Esophagus muscularis mucosa (tissue), 4 donors: ENCODE data around the gene CDH1. TPM values are rescaled to one million over a fixed set of nuclear protein-coding genes. Genes with fewer than 3 reads are reported as not detected.

Experiments used
- DNase-seq: peaks from one replicate; pipeline ENCODE4 v3.0.0-alpha.2; 2017; ENCODE audit errors: extremely low spot score
- H3K27ac ChIP-seq, 4 donors: fragments of 200-600 bp; sonication (generic); replicated peaks in 1 of 4; 1 replicate in 3 of 4; 2 replicates in 1 of 4; pipeline ENCODE4 v1.5.1; 2016 to 2019; ENCODE audit warnings: mild to moderate bottlenecking in 1 of 4
- H3K27me3 ChIP-seq, 4 donors: fragments of 200-600 bp; sonication (generic); one replicate each; pipeline versions ENCODE4 v1.5.1 to v1.6.0; 2016 to 2019
- H3K36me3 ChIP-seq, 4 donors: fragments of 200-600 bp; sonication (generic); one replicate each; pipeline ENCODE4 v1.5.1; 2016 to 2019
- H3K4me1 ChIP-seq, 4 donors: fragments of 200-600 bp; sonication (generic); one replicate each; pipeline ENCODE4 v1.5.1; 2016 to 2019
- H3K4me3 ChIP-seq, 4 donors: fragments of 200-600 bp; sonication (generic); 1 replicate in 2 of 4; 2 replicates in 2 of 4; pipeline ENCODE4 v1.5.1; 2016 to 2019; ENCODE audit warnings: mild to moderate bottlenecking in 4 of 4, moderate library complexity in 1 of 4
- H3K9me3 ChIP-seq, 4 donors: fragments of 200-600 bp; sonication (generic); 1 replicate in 3 of 4; 2 replicates in 1 of 4; pipeline ENCODE4 v1.5.1; 2016 to 2019
- CTCF ChIP-seq, 3 experiments: fragments of 200-600 bp in 2 of 3; fragments of 450-650 bp in 1 of 3; sonication (generic) in 2 of 3; IDR thresholded peaks; one replicate each; pipeline ENCODE4 v1.5.1; 2017 to 2019; ENCODE audit warnings: antibody characterized with exemption in 3 of 3, mild to moderate bottlenecking in 2 of 3, moderate library complexity in 1 of 3
- EP300 ChIP-seq: sonication (generic); formaldehyde crosslinking; IDR thresholded peaks from one replicate; pipeline ENCODE4 v1.6.1; 2017; ENCODE audit warnings: antibody characterized with exemption
- POLR2A ChIP-seq: fragments of 450-650 bp; IDR thresholded peaks from one replicate; pipeline ENCODE4 v1.6.1; 2017; ENCODE audit warnings: antibody characterized with exemption, moderate library complexity, mild to moderate bottlenecking, low read depth
- POLR2AphosphoS5 ChIP-seq, 2 donors: sonication (generic); formaldehyde crosslinking; IDR thresholded peaks; one replicate each; pipeline ENCODE4 v1.6.1; 2017; ENCODE audit warnings: antibody characterized with exemption in 2 of 2
- WGBS: methylation state at CpG from one replicate; pipeline ENCODE4 v1.1.5; 2018; 5-methylcytosine and 5-hydroxymethylcytosine counted together
- intact Hi-C: fragments of 100-400 bp; cut with DNase I; formaldehyde crosslinking; loops from one replicate; pipeline ENCODE4 v1.15.1; 2023
- total RNA-seq, 4 donors: library from RNA; depleted of rRNA; stranded (reverse); fragments of >200 nt; gene quantifications; one replicate each; pipeline versions ENCODE4 v1.1.0 to v1.2.1, GENCODE V29; 2016

The CDH1 gene
- total RNA-seq: under 1 TPM; 0.17 to 0.83 (median 0.51) TPM

DNA sequence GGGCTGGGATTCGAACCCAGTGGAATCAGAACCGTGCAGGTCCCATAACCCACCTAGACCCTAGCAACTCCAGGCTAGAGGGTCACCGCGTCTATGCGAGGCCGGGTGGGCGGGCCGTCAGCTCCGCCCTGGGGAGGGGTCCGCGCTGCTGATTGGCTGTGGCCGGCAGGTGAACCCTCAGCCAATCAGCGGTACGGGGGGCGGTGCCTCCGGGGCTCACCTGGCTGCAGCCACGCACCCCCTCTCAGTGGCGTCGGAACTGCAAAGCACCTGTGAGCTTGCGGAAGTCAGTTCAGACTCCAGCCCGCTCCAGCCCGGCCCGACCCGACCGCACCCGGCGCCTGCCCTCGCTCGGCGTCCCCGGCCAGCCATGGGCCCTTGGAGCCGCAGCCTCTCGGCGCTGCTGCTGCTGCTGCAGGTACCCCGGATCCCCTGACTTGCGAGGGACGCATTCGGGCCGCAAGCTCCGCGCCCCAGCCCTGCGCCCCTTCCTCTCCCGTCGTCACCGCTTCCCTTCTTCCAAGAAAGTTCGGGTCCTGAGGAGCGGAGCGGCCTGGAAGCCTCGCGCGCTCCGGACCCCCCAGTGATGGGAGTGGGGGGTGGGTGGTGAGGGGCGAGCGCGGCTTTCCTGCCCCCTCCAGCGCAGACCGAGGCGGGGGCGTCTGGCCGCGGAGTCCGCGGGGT is at the start of gene CDH1:
Gene CDH1, plus strand, starts transcription at position 247 of the 684 bp plus-strand sequence. Its CDS starts 124 bp downstream, at position 371.
- DNase-seq: no peak
- 2% methylated on average over 28 of the region's 63 CpGs for WGBS
- intact Hi-C loops: no loop called here
- TF ChIP-seq CTCF (IDR thresholded peaks at IDR 0.05) (no peak), POLR2AphosphoS5 (IDR thresholded peaks at IDR 0.05) (no peak), EP300 (no peak), POLR2A (no peak)
- Histone ChIP-seq H3K4me1 (peaks cover 8 to 17% (median 15%) of the 10 kb centered on the region in 4 donors), H3K4me3 (peak within 1 kb of the TSS; percentile 24 to 47 (median 34)), H3K9me3 (no peaks in the 10 kb centered on the region), H3K36me3 (no peaks in the 10 kb centered on the region), H3K27me3 (peaks cover 0 to 60% (median 25%) of the 10 kb centered on the region in 4 donors), H3K27ac (no peak within 1 kb of the TSS)

DNA sequence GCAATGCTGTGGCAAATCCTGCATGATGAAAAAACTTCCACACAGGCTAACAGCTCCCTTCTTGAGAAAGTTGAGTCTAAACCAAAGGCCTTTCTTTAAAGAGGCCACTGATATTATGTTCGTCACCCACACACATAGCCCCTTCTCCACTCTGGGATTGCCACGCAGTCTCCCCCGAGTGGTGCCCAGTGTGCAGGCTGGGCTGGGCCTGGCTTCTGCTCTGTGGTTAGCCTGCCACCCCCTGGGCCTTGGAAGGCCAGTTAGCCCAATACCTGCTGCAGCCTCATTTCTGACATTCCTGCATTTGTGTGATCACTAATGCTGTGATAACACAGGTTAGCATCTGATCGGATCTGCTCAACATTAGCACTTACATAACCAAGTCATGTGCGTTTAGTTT is 47.2 kb upstream of the CDH1 start:
- DNase-seq: no peak
- Histone ChIP-seq H3K9me3 (no peaks in the 10 kb centered on the region), H3K4me3 (no peak overlapping the region), H3K27ac (no peak overlapping the region), H3K4me1 (no peaks in the 10 kb centered on the region), H3K27me3 (peaks cover 0 to 3% (median 0%) of the 10 kb centered on the region in 4 donors), H3K36me3 (no peaks in the 10 kb centered on the region)
- intact Hi-C loops: no loop called here
- TF ChIP-seq CTCF (IDR thresholded peaks at IDR 0.05) (no peak), EP300 (no peak), POLR2AphosphoS5 (IDR thresholded peaks at IDR 0.05) (no peak), POLR2A (no peak)
- WGBS: 69% methylated on average over 4 of the region's 5 CpGs

- WGBS: 96% methylated on average over 11 of the region's 11 CpGs
- no peak for DNase-seq
- no peaks in the 10 kb centered on the region for H3K9me3 ChIP-seq
- H3K27ac ChIP-seq: no peak overlapping the region
- H3K36me3 ChIP-seq: no peaks in the 10 kb centered on the region
- intact Hi-C loops: no loop called here
- no peaks in the 10 kb centered on the region for H3K4me1 ChIP-seq
- no peak overlapping the region for H3K4me3 ChIP-seq
- TF ChIP-seq CTCF (IDR thresholded peaks at IDR 0.05): no peak
- no peak for TF ChIP-seq POLR2AphosphoS5 (IDR thresholded peaks at IDR 0.05)
- TF ChIP-seq EP300: no peak
- TF ChIP-seq POLR2A: no peak
- H3K27me3 ChIP-seq: peaks cover 0 to 3% (median 0%) of the 10 kb centered on the region in 4 donors
These were observed 41.5 kb upstream of the CDH1 start for GRCh38 chr16:68695575-68695974.

GRCh38 chr16:68696514-68696913 is 40.6 kb upstream of the CDH1 start:
- no peak overlapping the region for H3K4me3 ChIP-seq
- no peaks in the 10 kb centered on the region for H3K36me3 ChIP-seq
- TF ChIP-seq POLR2AphosphoS5 (IDR thresholded peaks at IDR 0.05): no peak
- TF ChIP-seq POLR2A: no peak
- no peak for TF ChIP-seq EP300
- TF ChIP-seq CTCF (IDR thresholded peaks at IDR 0.05): no peak
- intact Hi-C loops: no loop called here
- no peaks in the 10 kb centered on the region for H3K9me3 ChIP-seq
- no peaks in the 10 kb centered on the region for H3K4me1 ChIP-seq
- peaks cover 0 to 3% (median 0%) of the 10 kb centered on the region in 4 donors for H3K27me3 ChIP-seq
- DNase-seq: no peak
- 88% methylated on average over 8 of the region's 8 CpGs for WGBS
- no peak overlapping the region for H3K27ac ChIP-seq
